Nephron (organoid): ENCODE data around the gene PIK3R1.

Experiments
- H3K27ac Mint-ChIP-seq, 3 experiments: 2 replicates each; pipeline ENCODE4 v1.8.0; 2020; ENCODE audit warnings: mixed read lengths in 3 of 3, mild to moderate bottlenecking in 2 of 3, moderate library complexity in 1 of 3
- H3K27me3 Mint-ChIP-seq: 2 replicates; pipeline ENCODE4 v1.8.0; 2021; ENCODE audit warnings: low read depth, mild to moderate bottlenecking, moderate library complexity, mixed read lengths
- H3K36me3 Mint-ChIP-seq: 2 replicates; pipeline ENCODE4 v1.8.0; 2020; ENCODE audit warnings: low read depth, mixed read lengths
- H3K4me1 Mint-ChIP-seq: 2 replicates; pipeline ENCODE4 v1.8.0; 2020; ENCODE audit warnings: mixed read lengths
- H3K4me3 Mint-ChIP-seq, 3 experiments: 2 replicates each; pipeline ENCODE4 v1.8.0; 2020; ENCODE audit warnings: mild to moderate bottlenecking in 3 of 3, mixed read lengths in 3 of 3, moderate library complexity in 2 of 3
- H3K9me3 Mint-ChIP-seq: 2 replicates; pipeline ENCODE4 v1.8.0; 2020; ENCODE audit warnings: mixed read lengths
- TF ChIP-seq, protein P1 (sequence below), 3 experiments: fragments of 200-600 bp; sonication (generic); IDR thresholded peaks; one replicate each; pipeline ENCODE4 v1.5.0; 2021; ENCODE audit warnings: antibody characterized with exemption in 3 of 3; ENCODE audit not compliant: unreplicated experiment in 3 of 3

Gene PIK3R1

GRCh38 chr5:68220260-68220659 is 4.7 kb downstream of the PIK3R1 start:
- H3K27ac Mint-ChIP-seq: peak overlapping the region in 1 of 3 experiments; percentile 57
- H3K4me1 Mint-ChIP-seq: peaks cover 69% of the 10 kb centered on the region
- peak overlapping the region in 2 of 3 experiments; percentile 58 to 61 for H3K4me3 Mint-ChIP-seq
- peaks cover 21% of the 10 kb centered on the region for H3K36me3 Mint-ChIP-seq
- H3K27me3 Mint-ChIP-seq: no peaks in the 10 kb centered on the region
- TF ChIP-seq, protein P1, sequence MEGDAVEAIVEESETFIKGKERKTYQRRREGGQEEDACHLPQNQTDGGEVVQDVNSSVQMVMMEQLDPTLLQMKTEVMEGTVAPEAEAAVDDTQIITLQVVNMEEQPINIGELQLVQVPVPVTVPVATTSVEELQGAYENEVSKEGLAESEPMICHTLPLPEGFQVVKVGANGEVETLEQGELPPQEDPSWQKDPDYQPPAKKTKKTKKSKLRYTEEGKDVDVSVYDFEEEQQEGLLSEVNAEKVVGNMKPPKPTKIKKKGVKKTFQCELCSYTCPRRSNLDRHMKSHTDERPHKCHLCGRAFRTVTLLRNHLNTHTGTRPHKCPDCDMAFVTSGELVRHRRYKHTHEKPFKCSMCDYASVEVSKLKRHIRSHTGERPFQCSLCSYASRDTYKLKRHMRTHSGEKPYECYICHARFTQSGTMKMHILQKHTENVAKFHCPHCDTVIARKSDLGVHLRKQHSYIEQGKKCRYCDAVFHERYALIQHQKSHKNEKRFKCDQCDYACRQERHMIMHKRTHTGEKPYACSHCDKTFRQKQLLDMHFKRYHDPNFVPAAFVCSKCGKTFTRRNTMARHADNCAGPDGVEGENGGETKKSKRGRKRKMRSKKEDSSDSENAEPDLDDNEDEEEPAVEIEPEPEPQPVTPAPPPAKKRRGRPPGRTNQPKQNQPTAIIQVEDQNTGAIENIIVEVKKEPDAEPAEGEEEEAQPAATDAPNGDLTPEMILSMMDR (IDR thresholded peaks at IDR 0.05; ENCODE audit: unreplicated experiment in 3 of 3): no peak
- no peaks in the 10 kb centered on the region for H3K9me3 Mint-ChIP-seq

GRCh38 chr5:68220914-68221313 is 5.4 kb downstream of the PIK3R1 start:
- TF ChIP-seq, protein P1 (IDR thresholded peaks at IDR 0.05; ENCODE audit: unreplicated experiment in 3 of 3): no peak
- peaks cover 28% of the 10 kb centered on the region for H3K36me3 Mint-ChIP-seq
- no peak overlapping the region for H3K27ac Mint-ChIP-seq
- H3K27me3 Mint-ChIP-seq: no peaks in the 10 kb centered on the region
- H3K9me3 Mint-ChIP-seq: no peaks in the 10 kb centered on the region
- H3K4me3 Mint-ChIP-seq: no peak overlapping the region
- H3K4me1 Mint-ChIP-seq: peaks cover 75% of the 10 kb centered on the region

DNA sequence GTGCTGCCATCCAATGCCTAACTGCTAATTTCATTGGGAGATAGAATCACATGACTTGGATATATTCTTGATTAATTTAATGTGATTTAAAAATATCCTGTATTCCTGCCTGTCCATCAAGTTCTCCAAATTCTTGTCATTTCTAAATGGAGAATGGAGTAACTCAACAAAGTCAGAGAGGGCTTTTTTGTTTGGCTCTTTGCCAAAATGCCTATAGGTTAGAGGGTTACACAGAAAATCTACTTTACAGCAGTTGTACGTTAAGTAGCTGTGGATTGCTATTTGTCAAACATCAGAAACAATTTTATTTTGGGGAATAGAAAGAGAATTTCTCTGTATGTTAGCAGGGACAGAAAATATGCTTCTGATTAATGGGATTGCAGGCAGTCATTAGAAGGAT is 5.9 kb downstream of the PIK3R1 start:
- Mint-ChIP-seq H3K9me3 (no peaks in the 10 kb centered on the region), H3K27me3 (no peaks in the 10 kb centered on the region), H3K4me1 (peaks cover 78% of the 10 kb centered on the region), H3K36me3 (peaks cover 33% of the 10 kb centered on the region), H3K4me3 (no peak overlapping the region), H3K27ac (no peak overlapping the region)
- TF ChIP-seq, protein P1 (IDR thresholded peaks at IDR 0.05; ENCODE audit: unreplicated experiment in 3 of 3): no peak

- TF ChIP-seq, protein P1 (IDR thresholded peaks at IDR 0.05; ENCODE audit: unreplicated experiment in 3 of 3): no peak
- H3K4me3 Mint-ChIP-seq: no peak overlapping the region
- peaks cover 42% of the 10 kb centered on the region for H3K36me3 Mint-ChIP-seq
- no peaks in the 10 kb centered on the region for H3K27me3 Mint-ChIP-seq
- peak overlapping the region in 1 of 3 experiments; percentile 13 for H3K27ac Mint-ChIP-seq
- H3K4me1 Mint-ChIP-seq: peaks cover 71% of the 10 kb centered on the region
- no peaks in the 10 kb centered on the region for H3K9me3 Mint-ChIP-seq
These were observed 6.8 kb downstream of the PIK3R1 start for GRCh38 chr5:68222310-68222709.

GRCh38 chr5:68222824-68223354 is 7.3 kb downstream of the PIK3R1 start:
- H3K36me3 Mint-ChIP-seq: peaks cover 47% of the 10 kb centered on the region
- no peaks in the 10 kb centered on the region for H3K27me3 Mint-ChIP-seq
- TF ChIP-seq, protein P1 (IDR thresholded peaks at IDR 0.05; ENCODE audit: unreplicated experiment in 3 of 3): no peak
- no peak overlapping the region for H3K4me3 Mint-ChIP-seq
- H3K4me1 Mint-ChIP-seq: peaks cover 71% of the 10 kb centered on the region
- no peaks in the 10 kb centered on the region for H3K9me3 Mint-ChIP-seq
- H3K27ac Mint-ChIP-seq: no peak overlapping the region

DNA sequence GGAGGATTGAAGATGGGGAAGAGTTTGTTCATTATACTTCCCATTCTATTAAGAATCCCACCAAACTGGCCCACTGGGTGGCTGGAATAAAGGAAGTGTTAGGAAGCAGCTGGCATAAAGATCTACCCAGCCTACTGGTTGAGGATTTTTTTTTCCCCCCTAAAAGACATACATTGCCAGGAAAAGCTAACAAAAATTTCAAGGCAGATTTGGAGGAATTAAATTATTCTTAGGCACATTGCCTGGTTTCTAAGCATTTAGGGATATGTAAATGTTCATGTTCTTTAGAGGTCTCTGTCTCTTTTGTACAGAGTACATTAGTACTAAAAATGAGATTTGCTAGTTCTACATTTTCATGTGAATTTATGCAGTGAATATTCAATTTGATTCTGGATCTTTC is 8.3 kb downstream of the PIK3R1 start:
- H3K4me1 Mint-ChIP-seq: peaks cover 65% of the 10 kb centered on the region
- no peaks in the 10 kb centered on the region for H3K27me3 Mint-ChIP-seq
- H3K9me3 Mint-ChIP-seq: no peaks in the 10 kb centered on the region
- peaks cover 50% of the 10 kb centered on the region for H3K36me3 Mint-ChIP-seq
- H3K27ac Mint-ChIP-seq: peak overlapping the region; percentile 35 to 71 (median 43)
- TF ChIP-seq, protein P1 (IDR thresholded peaks at IDR 0.05; ENCODE audit: unreplicated experiment in 3 of 3): no peak
- no peak overlapping the region for H3K4me3 Mint-ChIP-seq
